HT-29 (cell line): ENCODE results near the gene CDK1. TPM values are rescaled to one million over a fixed set of nuclear protein-coding genes. Genes with fewer than 3 reads are reported as not detected.

Source experiments
- DNase-seq: peaks from one replicate; pipeline ENCODE4 v3.0.0-alpha.2; 2015; ENCODE audit warnings: low spot score
- total RNA-seq: library from RNA; depleted of rRNA; stranded (reverse); fragments of >200 nt; shearing (Covaris generic); gene quantifications from 2 replicates; pipeline ENCODE4 v1.2.3, GENCODE V29; 2014

The CDK1 gene
- total RNA-seq, 1 experiment from 2014 or later, result 36.2 TPM

DNA sequence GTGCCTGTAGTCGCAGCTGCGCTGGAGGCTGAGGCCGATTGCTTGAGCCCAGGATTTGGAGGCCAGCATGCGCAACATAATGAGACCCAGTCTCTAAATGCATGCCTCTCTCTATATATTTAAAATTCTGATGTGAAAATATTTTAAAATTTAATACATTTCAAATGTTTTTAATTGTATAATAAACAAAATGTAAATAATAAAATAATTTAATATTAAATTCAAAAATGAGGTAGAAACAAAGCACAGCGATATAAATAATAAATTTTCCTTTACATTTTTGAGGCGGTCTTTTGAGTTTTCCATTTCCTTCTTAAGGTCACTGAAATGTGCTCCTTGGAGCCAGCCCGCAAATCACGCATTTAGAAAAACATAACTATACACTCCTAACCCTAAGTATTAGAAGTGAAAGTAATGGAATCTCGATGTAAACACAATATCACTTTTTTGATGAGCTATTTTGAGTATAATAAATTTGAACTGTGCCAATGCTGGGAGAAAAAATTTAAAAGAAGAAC, 523 bp upstream of the CDK1 start:
- DNase-seq, result no peak

DNA sequence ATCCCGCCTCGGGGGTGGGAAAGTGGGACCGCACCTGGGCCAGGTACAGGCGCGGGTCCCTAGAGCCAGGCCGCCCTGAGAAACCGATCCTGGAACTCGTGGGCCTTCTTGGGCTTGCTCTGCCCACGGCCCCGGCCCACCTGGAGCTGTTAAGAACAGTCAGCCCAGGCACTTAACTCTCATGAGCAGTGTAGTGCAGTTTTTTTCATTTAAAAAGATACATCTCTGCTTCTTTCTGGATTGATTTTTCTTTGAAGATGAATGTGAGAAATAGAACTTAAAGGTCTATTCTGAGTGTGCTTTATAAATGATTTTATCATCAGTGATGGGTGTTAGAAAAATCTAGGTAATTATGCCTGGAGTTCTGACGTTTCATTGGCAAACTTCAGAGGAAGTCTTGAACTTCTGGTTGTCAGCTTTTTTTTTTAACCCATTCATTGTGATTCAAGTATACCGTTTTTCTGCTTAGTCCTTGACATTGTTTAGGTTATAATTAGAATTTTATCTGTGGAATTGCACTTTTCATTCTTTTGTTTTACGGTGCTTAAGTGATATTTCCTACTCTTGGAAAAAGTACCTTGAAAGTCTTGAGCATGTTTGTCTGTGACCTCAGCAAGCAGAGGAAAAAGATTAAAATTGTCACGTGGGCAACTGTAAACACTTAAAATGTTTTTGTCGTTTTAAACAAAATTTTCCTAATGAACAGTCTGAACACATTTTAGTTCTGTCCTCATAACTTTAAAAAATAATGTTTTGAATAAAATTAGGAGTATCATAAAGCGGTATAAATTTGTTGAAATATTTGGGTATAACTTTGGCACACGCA, 906 bp downstream of the CDK1 start:
- peak; percentile 50 for DNase-seq

GRCh38 chr10:60781661-60782060, 3.4 kb downstream of the CDK1 start:
- no peak for DNase-seq

- DNase-seq, result no peak
These were observed 6.4 kb downstream of the CDK1 start for GRCh38 chr10:60784641-60785040.

DNA sequence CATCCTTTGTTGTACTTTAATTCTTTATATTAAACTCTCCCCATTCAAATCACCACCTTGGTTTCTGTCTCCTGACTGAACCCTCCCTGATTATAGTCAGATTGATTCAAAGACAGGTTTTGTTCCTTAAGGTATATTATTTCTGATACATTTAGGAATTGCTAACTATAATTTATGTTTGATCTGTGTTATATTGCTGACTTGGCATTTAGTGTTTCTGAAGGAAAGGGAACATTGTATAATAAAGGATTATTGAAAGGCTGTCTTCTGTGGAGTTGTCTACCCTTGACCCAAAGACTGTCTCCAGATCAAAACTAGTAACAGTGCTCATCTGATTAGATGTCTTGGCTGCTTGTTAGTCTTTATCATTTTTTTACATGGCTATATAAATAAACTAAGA, 10.3 kb downstream of the CDK1 start:
- no peak for DNase-seq

- no peak for DNase-seq
These were observed 11.1 kb downstream of the CDK1 start for GRCh38 chr10:60789340-60789739.

GRCh38 chr10:60794953-60795352, 16.7 kb downstream of the CDK1 start:
- DNase-seq, result no peak

DNA sequence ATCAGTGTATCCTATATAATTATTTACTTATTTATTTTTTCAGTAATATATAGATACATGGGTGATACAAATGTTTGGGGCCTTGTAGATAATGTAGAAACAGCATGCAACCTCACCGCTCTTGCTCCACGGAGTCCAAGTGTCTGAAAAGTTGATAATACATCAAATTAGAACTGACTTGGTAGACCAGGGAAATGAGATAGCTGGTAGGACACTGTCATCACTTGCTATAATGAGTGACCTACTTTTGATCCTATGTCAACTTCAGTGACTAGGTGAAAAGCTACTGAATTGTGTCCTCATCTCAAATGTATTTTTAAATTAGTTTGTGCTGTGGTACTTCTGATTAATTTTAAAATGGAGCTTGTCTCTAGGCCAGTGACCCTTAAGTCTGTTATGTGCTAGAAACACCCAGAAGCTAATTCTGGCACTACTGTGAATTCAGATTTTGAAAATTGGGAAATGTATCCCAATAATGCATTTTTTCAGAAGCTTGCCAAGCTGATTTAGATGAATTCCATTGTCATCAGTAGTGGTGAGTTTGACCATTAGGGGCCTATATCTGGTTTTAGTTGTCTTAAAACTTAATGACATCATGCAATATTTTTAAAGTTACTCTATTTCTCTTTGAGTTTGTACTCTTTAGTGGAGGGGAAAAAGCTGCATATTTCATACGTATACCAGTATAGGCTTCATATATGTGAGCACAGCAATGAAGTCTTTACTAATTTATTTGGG, 17.4 kb downstream of the CDK1 start:
- DNase-seq, result no peak

DNA sequence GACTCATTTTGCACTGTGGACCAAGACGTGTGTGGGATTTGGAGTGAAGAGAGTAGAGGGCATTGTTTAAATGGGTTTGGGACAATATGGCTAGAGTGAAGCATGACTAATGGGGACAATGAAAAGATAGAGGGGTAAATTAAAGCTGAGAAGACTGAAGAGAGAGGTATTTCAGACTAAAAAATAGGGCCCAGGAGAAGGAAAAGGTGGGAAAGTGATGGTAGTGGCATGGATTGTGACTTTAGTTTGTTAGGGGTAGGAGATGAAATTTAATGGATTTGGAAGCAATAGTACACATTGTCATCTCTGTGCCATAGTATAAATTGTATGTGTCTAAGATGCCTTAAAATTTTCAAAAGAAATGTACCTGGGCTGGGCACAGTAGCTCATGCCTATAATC, 18.2 kb downstream of the CDK1 start:
- DNase-seq, result no peak

- no peak for DNase-seq
These were observed 18.9 kb downstream of the CDK1 start for GRCh38 chr10:60797200-60797599.

- no peak for DNase-seq
These were observed 19.8 kb downstream of the CDK1 start for GRCh38 chr10:60798031-60798430.

DNA sequence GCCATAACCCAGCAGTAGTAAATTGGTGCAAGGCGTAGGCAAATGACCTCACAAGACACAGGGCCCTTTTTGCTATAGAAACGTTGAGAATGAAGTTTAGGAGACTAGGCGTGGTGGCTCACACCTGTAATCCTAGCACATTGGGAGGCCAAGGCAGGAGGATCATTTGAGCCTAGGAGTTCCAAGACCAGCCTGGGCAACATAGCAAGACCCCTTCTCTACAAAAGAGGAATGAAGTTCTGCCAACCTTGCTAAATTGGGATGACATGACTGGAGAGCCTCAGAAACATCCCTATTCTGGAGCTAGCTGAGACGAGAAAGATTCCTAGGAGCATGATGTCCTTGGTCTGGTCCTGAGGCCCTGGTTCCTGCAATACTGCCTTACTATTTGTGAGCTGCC, 20.6 kb downstream of the CDK1 start:
- DNase-seq, result no peak

DNA sequence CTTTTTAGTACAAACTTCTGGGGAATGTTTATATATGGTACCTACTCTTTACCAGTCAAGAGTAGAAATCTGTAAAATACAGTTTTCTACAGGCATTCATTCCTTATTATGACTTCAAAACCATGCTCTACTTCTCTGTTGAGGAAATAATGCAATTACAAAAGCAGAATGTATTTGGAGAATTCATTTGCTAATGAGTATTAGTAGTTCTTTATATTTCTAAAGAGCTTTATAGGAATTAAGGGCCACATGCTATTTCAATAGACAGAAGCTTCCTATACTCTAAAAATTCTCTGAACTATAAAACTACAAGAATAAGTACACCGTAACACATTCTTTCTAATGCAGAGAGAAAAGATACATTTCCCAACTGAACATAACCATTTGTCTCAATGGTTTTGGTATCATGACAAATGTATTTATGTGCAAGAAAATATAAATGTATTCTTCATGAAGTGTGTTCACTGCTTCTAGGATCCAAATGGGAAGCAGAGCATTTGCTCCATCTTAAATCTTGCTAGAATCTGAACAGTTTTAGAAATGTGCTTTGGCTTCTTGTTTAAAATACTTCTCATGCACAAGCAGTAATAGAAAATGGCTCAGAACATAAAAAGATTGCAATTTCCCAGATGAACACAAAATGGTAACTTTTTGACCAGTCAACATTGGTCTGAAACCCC, 21.8 kb downstream of the CDK1 start:
- DNase-seq, result no peak

DNA sequence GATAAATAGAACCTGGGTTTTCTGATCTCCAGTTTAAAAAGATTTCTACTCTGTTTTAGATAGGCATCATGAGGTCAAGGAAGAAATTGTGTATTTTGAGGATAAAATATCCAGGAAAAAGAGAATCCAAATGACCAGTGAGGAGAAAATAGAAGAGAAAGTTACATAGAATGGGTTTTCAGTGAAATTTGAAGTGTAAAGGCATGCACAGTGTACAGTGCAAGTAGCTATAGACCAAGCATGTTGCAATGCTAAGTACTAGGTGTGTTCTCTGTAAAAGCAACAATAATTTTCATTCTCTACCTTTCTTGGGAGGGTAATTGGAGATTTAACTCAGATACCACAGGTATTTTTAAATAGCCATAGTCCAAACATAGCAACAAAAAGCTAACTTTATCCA, 22.6 kb downstream of the CDK1 start:
- DNase-seq, result no peak

GRCh38 chr10:60801522-60801921, 23.2 kb downstream of the CDK1 start:
- no peak for DNase-seq

DNA sequence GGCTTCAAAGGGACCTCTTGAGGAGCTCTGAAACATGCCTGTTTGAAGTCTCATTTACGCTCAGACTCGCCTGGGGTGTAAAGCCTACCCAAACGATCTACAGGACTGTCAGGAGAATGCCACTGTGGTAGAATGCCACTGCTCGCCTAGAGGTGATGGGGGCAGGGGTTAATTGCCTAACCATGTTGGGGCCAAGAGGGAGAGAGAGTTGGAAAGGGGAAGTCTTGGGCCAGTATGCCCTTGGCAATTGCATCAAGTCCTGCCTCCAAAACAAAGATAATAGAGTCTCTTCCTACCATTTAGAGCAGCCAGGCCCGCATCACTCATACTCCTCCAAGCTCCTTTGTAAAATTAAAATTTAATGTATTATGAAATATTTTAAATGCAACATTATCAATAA, 25.2 kb downstream of the CDK1 start:
- DNase-seq, result no peak

GRCh38 chr10:60803865-60804264, 25.6 kb downstream of the CDK1 start:
- no peak for DNase-seq

- DNase-seq, result no peak
These were observed 28.6 kb downstream of the CDK1 start for GRCh38 chr10:60806921-60807320.

DNA sequence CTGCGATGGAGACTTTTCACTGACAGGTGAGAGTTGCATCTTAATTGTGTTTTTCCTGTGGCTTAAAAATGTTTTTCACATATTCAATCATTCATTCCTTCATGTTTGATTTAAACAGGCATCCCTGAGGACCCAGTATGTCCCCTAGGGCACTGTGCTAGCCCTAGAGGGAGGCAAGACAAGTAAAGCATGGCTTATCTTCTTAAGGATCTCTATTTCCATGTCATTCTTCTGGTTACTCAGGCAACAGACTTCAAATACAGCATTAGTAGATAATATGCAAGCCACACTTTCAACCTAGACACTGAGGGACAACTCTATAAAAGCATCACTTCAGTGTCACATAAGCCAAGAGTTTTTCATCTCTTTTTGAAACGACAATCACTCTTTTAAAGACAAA, 29.2 kb downstream of the CDK1 start:
- DNase-seq, result no peak

- DNase-seq, result no peak
These were observed 29.8 kb downstream of the CDK1 start for GRCh38 chr10:60808036-60808435.

DNA sequence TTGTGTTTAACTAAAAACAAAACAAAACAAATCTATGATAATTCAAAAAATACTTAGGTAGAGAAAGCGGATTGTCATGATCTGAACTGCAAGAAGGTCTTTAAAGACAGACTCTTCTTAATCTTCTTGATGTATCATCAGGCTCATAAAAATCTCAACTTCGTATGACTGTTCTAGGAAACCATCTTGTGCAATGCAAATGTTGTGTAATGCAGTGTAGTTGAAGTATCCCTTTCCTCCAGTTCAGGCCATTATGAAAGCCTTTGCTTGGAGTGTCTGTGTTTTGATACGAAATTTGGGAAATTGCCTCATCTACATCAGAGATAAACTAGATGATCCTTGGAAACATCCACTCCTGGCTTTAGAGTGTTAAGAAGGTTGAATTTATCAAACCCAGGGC, 30.9 kb downstream of the CDK1 start:
- no peak for DNase-seq

- DNase-seq, result peak; percentile 22
These were observed 32.3 kb downstream of the CDK1 start for GRCh38 chr10:60810437-60811182.
